GM23338 (cell line): ENCODE results near the gene GNAZ. TPM values are rescaled to one million over a fixed set of nuclear protein-coding genes. Genes with fewer than 3 reads are reported as not detected.

Experiments used
- ATAC-seq: fragments of 200-7000 bp; cut with Tn5 transposase; 3 replicates; pipeline ENCODE4 v1.9.1; 2020
- DNase-seq: peaks from one replicate; pipeline ENCODE4 v3.0.0-alpha.2; 2015; ENCODE audit warnings: low spot score
- H2AFZ ChIP-seq: fragments of 200-600 bp; sonication (generic); 2 replicates; pipeline ENCODE4 v1.8.0; 2016; ENCODE audit warnings: antibody characterized with exemption, mild to moderate bottlenecking, moderate library complexity
- H3F3A ChIP-seq: fragments of 200-600 bp; sonication (generic); replicated peaks from 2 replicates; pipeline ENCODE4 v1.8.0; 2017; ENCODE audit warnings: antibody characterized with exemption, mixed run types, low read depth
- H3K27ac ChIP-seq: fragments of 200-600 bp; sonication (generic); 2 replicates; pipeline ENCODE4 v1.6.1; 2016; ENCODE audit warnings: low read depth
- H3K27me3 ChIP-seq: fragments of 200-600 bp; sonication (generic); 2 replicates; pipeline ENCODE4 v1.8.0; 2016; ENCODE audit warnings: mild to moderate bottlenecking, mixed run types, moderate library complexity; ENCODE audit not compliant: insufficient read depth
- H3K36me3 ChIP-seq: fragments of 200-600 bp; sonication (generic); 2 replicates; pipeline ENCODE4 v1.8.0; 2016; ENCODE audit warnings: mild to moderate bottlenecking; ENCODE audit not compliant: insufficient read depth
- H3K4me1 ChIP-seq: fragments of 200-600 bp; sonication (generic); 2 replicates; pipeline ENCODE4 v1.8.0; 2016; ENCODE audit warnings: mild to moderate bottlenecking, moderate library complexity; ENCODE audit not compliant: insufficient read depth
- H3K4me2 ChIP-seq: fragments of 200-600 bp; sonication (generic); 2 replicates; pipeline ENCODE4 v1.7.1; 2017; ENCODE audit warnings: mixed run types
- H3K4me3 ChIP-seq: fragments of 200-600 bp; sonication (generic); 2 replicates; pipeline ENCODE4 v1.6.1; 2016; ENCODE audit warnings: mixed run types
- H3K79me2 ChIP-seq: fragments of 200-600 bp; sonication (generic); replicated peaks from 2 replicates; pipeline ENCODE4 v1.8.0; 2017; ENCODE audit warnings: mild to moderate bottlenecking; ENCODE audit not compliant: insufficient read depth
- H3K9me2 ChIP-seq: fragments of 200-600 bp; sonication (generic); 2 replicates; pipeline ENCODE4 v1.8.0; 2017; ENCODE audit not compliant: insufficient read depth
- H4K20me1 ChIP-seq: fragments of 200-600 bp; sonication (generic); replicated peaks from 2 replicates; pipeline ENCODE4 v1.8.0; 2017; ENCODE audit warnings: mild to moderate bottlenecking; ENCODE audit not compliant: insufficient read depth
- H3K27ac Mint-ChIP-seq: 2 replicates; pipeline ENCODE4 v1.8.0; 2020; ENCODE audit warnings: inconsistent platforms, mild to moderate bottlenecking, moderate library complexity, mixed read lengths
- H3K27me3 Mint-ChIP-seq: 3 replicates; pipeline ENCODE4 v1.8.0; 2022; ENCODE audit warnings: low read depth, mild to moderate bottlenecking, moderate library complexity, mixed read lengths, inconsistent platforms; ENCODE audit not compliant: insufficient read depth, poor library complexity
- H3K36me3 Mint-ChIP-seq: 3 replicates; pipeline ENCODE4 v1.8.0; 2021; ENCODE audit warnings: low read depth, mild to moderate bottlenecking, inconsistent platforms, moderate library complexity, mixed read lengths
- H3K4me1 Mint-ChIP-seq: 3 replicates; pipeline ENCODE4 v1.8.0; 2020; ENCODE audit warnings: mild to moderate bottlenecking, inconsistent platforms, mixed read lengths
- H3K4me3 Mint-ChIP-seq: 3 replicates; pipeline ENCODE4 v1.8.0; 2021; ENCODE audit warnings: moderate library complexity, mild to moderate bottlenecking, inconsistent platforms, mixed read lengths
- H3K9me3 Mint-ChIP-seq: 3 replicates; pipeline ENCODE4 v1.8.0; 2020; ENCODE audit warnings: moderate library complexity, mild to moderate bottlenecking, inconsistent platforms, mixed read lengths
- CREB1 ChIP-seq: fragments of 250-450 bp; sonication (Bioruptor Pico); IDR thresholded peaks from 2 replicates; pipeline ENCODE4 v1.5.0; 2020; ENCODE audit warnings: low read depth, mild to moderate bottlenecking, moderate library complexity
- EZH2 ChIP-seq: fragments of 200-600 bp; sonication (generic); IDR thresholded peaks from one replicate; pipeline ENCODE4 v1.8.0; 2017; ENCODE audit warnings: antibody characterized with exemption, mild to moderate bottlenecking, low read depth; ENCODE audit not compliant: unreplicated experiment
- EZH2phosphoT487 ChIP-seq: fragments of 200-600 bp; sonication (generic); IDR thresholded peaks from one replicate; pipeline ENCODE4 v1.8.1; 2018; ENCODE audit warnings: antibody characterized with exemption; ENCODE audit not compliant: unreplicated experiment
- JUNB ChIP-seq: IDR thresholded peaks from one replicate; pipeline ENCODE4 v1.6.1; 2016; ENCODE audit warnings: antibody characterized with exemption; ENCODE audit not compliant: unreplicated experiment
- NANOG ChIP-seq: IDR thresholded peaks from 2 replicates; pipeline ENCODE4 v1.6.1; 2016; ENCODE audit warnings: antibody characterized with exemption, borderline replicate concordance
- POLR2AphosphoS5 ChIP-seq: IDR thresholded peaks from 2 replicates; pipeline ENCODE4 v1.6.1; 2016; ENCODE audit warnings: antibody characterized with exemption, low read depth
- REST ChIP-seq: IDR thresholded peaks from one replicate; pipeline ENCODE4 v1.6.1; 2018; ENCODE audit warnings: antibody characterized with exemption; ENCODE audit not compliant: unreplicated experiment
- STAT1 ChIP-seq: IDR thresholded peaks from one replicate; pipeline ENCODE4 v1.6.1; 2016; ENCODE audit warnings: antibody characterized with exemption; ENCODE audit not compliant: unreplicated experiment
- ZNF114 ChIP-seq: fragments of 250-450 bp; sonication (Bioruptor Pico); IDR thresholded peaks from 2 replicates; pipeline ENCODE4 v1.5.0; 2020; ENCODE audit warnings: mild to moderate bottlenecking, moderate library complexity
- ZNF331 ChIP-seq: fragments of 250-450 bp; sonication (Bioruptor Pico); IDR thresholded peaks from 2 replicates; pipeline ENCODE4 v1.5.0; 2020; ENCODE audit warnings: low read depth, mild to moderate bottlenecking, moderate library complexity
- polyA plus RNA-seq: library from polyadenylated mRNA; unstranded; fragments of >200 nt; fragmentation: Nextera tagmentation; extraction: Ambion mirVana; gene quantifications from 2 replicates; pipeline ENCODE4 v1.2.1, GENCODE V29; 2016
- total RNA-seq: library from RNA; depleted of rRNA; stranded (reverse); fragments of >200 nt; shearing (Covaris generic); gene quantifications from 2 replicates; pipeline ENCODE4 v1.2.3, GENCODE V29; 2014
- TF ChIP-seq, protein P1 (sequence below): IDR thresholded peaks from 2 replicates; pipeline ENCODE4 v1.6.1; 2016; ENCODE audit warnings: antibody characterized with exemption

Gene GNAZ
- total and polyA plus RNA-seq, 2 experiments from 2014 or later: 2.9 to 11.1 TPM

- Histone ChIP-seq H2AFZ (no peak overlapping the region), H3K4me2 (no peak overlapping the region), H3K4me3 (no peak overlapping the region), H3K36me3 (no peaks in the 10 kb centered on the region), H3F3A (no peaks in the 10 kb centered on the region), H3K9me2 (no peaks in the 10 kb centered on the region), H3K79me2 (no peaks in the 10 kb centered on the region), H3K4me1 (no peaks in the 10 kb centered on the region), H4K20me1 (no peaks in the 10 kb centered on the region), H3K27ac (no peak overlapping the region), H3K27me3 (no peaks in the 10 kb centered on the region)
- Mint-ChIP-seq H3K4me3 (no peak overlapping the region), H3K9me3 (no peaks in the 10 kb centered on the region), H3K4me1 (peaks cover 2% of the 10 kb centered on the region; the same call in 2 of the 3 replicates), H3K27ac (no peak overlapping the region), H3K27me3 (peaks cover 17% of the 10 kb centered on the region), H3K36me3 (no peaks in the 10 kb centered on the region)
- DNase-seq (no peak), ATAC-seq (no peak)
- TF ChIP-seq, protein P1, sequence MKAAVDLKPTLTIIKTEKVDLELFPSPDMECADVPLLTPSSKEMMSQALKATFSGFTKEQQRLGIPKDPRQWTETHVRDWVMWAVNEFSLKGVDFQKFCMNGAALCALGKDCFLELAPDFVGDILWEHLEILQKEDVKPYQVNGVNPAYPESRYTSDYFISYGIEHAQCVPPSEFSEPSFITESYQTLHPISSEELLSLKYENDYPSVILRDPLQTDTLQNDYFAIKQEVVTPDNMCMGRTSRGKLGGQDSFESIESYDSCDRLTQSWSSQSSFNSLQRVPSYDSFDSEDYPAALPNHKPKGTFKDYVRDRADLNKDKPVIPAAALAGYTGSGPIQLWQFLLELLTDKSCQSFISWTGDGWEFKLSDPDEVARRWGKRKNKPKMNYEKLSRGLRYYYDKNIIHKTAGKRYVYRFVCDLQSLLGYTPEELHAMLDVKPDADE: no peak
- TF ChIP-seq ZNF331 (CRISPR knock-in tag): no peak
- no peak for TF ChIP-seq POLR2AphosphoS5
- TF ChIP-seq EZH2phosphoT487: no peak
- TF ChIP-seq CREB1 (CRISPR knock-in tag): no peak
- no peak for TF ChIP-seq NANOG
- no peak for TF ChIP-seq REST
- TF ChIP-seq JUNB: no peak
- no peak for TF ChIP-seq ZNF114 (CRISPR knock-in tag)
- TF ChIP-seq EZH2: no peak
Observed at GRCh38 chr22:23123804-23124254, 53.5 kb downstream of the GNAZ start.

- H3K36me3 ChIP-seq: no peaks in the 10 kb centered on the region
- H3K27me3 Mint-ChIP-seq: peaks cover 17% of the 10 kb centered on the region
- H3K27me3 ChIP-seq: no peaks in the 10 kb centered on the region
- H3K36me3 Mint-ChIP-seq: no peaks in the 10 kb centered on the region
- no peak overlapping the region for H3K27ac Mint-ChIP-seq
- no peaks in the 10 kb centered on the region for H4K20me1 ChIP-seq
- no peak for ATAC-seq
- no peak overlapping the region for H3K4me2 ChIP-seq
- H3K27ac ChIP-seq: no peak overlapping the region
- H3K4me1 ChIP-seq: no peaks in the 10 kb centered on the region
- H3K9me3 Mint-ChIP-seq: no peaks in the 10 kb centered on the region
- H3K79me2 ChIP-seq: no peaks in the 10 kb centered on the region
- H3K4me3 ChIP-seq: no peak overlapping the region
- H3F3A ChIP-seq: no peaks in the 10 kb centered on the region
- no peak overlapping the region for H3K4me3 Mint-ChIP-seq
- H3K4me1 Mint-ChIP-seq: peaks cover 2% of the 10 kb centered on the region; the same call in 2 of the 3 replicates
- H3K9me2 ChIP-seq: no peaks in the 10 kb centered on the region
- H2AFZ ChIP-seq: no peak overlapping the region
- no peak for DNase-seq
- TF ChIP-seq REST (no peak), STAT1 (no peak), POLR2AphosphoS5 (no peak), ZNF114 (CRISPR knock-in tag) (no peak), EZH2phosphoT487 (no peak), EZH2 (no peak)
Observed at GRCh38 chr22:23124611-23125511, 54.5 kb downstream of the GNAZ start.
